ENCODE data around the gene NDNF. TPM values are rescaled to one million over a fixed set of nuclear protein-coding genes. Genes with fewer than 3 reads are reported as not detected.

Gene NDNF
- total and polyA plus RNA-seq, 2 donors (not counting 1 experiment from before 2014, with no cell fraction given), result 6.4 to 9.6 TPM

DNA sequence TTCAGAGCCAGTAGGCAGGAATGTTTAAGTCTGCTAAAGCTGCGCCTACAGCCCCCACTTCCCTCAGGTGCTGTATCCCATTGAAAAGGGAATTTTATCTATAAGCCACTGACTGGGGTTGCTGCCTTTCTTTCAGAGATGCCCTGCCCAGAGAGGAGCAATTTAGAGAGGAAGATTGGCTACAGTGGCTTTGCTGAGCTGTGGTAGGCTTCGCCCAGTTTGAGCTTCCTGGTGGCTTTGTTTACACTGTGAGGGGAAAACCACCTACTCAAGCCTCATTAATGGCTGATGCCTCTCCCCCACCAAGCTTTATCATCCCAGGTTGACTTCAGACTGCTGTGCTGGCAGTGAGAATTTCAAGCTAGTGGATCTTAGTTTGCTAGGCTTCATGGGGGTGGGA lies 82.1 kb downstream of the NDNF start:
- Histone ChIP-seq H3K27ac (ENCODE audit: insufficient read depth, low read length) (no peak overlapping the region), H2AFZ (ENCODE audit: low read length) (no peak overlapping the region), H4K20me1 (ENCODE audit: control insufficient read depth, extremely low read depth, insufficient read depth, low read length) (no peaks in the 10 kb centered on the region), H3K9ac (ENCODE audit: insufficient read depth, low read length) (no peak overlapping the region), H3K27me3 (ENCODE audit: control insufficient read depth, insufficient read depth, low read length) (no peaks in the 10 kb centered on the region), H3K36me3 (ENCODE audit: control insufficient read depth, insufficient read depth, low read length) (no peaks in the 10 kb centered on the region), H3K79me2 (ENCODE audit: control insufficient read depth, insufficient read depth, low read length) (no peaks in the 10 kb centered on the region), H3K4me2 (ENCODE audit: extremely low read depth, insufficient read depth, low read length) (no peak overlapping the region), H3K4me1 (ENCODE audit: control insufficient read depth, extremely low read depth, insufficient read depth, low read length) (no peaks in the 10 kb centered on the region), H3K9me3 (ENCODE audit: control insufficient read depth, insufficient read depth, low read depth, low read length) (no peaks in the 10 kb centered on the region), H3K4me3 (replicated peaks in 1 of 4; ENCODE audit: control extremely low read depth in 1 of 4, insufficient read depth in 1 of 4, low read depth in 3 of 4, low read length in 4 of 4) (no peak overlapping the region)
- TF ChIP-seq, protein P1, sequence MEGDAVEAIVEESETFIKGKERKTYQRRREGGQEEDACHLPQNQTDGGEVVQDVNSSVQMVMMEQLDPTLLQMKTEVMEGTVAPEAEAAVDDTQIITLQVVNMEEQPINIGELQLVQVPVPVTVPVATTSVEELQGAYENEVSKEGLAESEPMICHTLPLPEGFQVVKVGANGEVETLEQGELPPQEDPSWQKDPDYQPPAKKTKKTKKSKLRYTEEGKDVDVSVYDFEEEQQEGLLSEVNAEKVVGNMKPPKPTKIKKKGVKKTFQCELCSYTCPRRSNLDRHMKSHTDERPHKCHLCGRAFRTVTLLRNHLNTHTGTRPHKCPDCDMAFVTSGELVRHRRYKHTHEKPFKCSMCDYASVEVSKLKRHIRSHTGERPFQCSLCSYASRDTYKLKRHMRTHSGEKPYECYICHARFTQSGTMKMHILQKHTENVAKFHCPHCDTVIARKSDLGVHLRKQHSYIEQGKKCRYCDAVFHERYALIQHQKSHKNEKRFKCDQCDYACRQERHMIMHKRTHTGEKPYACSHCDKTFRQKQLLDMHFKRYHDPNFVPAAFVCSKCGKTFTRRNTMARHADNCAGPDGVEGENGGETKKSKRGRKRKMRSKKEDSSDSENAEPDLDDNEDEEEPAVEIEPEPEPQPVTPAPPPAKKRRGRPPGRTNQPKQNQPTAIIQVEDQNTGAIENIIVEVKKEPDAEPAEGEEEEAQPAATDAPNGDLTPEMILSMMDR (conservative IDR thresholded peaks at IDR 0.05 in 1 of 2, IDR thresholded peaks at IDR 0.05 in 1 of 2; ENCODE audit: low read depth in 1 of 2, low read length in 2 of 2), result no peak
- no peak for TF ChIP-seq EZH2 (IDR thresholded peaks at IDR 0.05; ENCODE audit: low read length, missing control alignments)
- DNase-seq (ENCODE audit: low read depth in 2 of 2), result no peak

Other genes with a start within 250 kb of the NDNF start
- 19.0 TPM in 2 replicates for gene PRDM5, start 149.8 kb downstream of the NDNF start, total RNA-seq
- 8.2 and 8.6 TPM in 2 replicates for gene PRDM5, start 149.8 kb downstream of the NDNF start, polyA plus RNA-seq
- gene TNIP3, start 91.8 kb upstream of the NDNF start, total RNA-seq, result 0.26 and 0.50 TPM in 2 replicates
- 0.42 and 0.51 TPM in 2 replicates for gene TNIP3, start 91.8 kb upstream of the NDNF start, polyA plus RNA-seq

Measured in fibroblast of lung (primary cell).